ENCODE data around the gene POLR1E. TPM values are rescaled to one million over a fixed set of nuclear protein-coding genes. Genes with fewer than 3 reads are reported as not detected.
A peak's percentile ranks its signal among the peaks of the same experiment; 100 is the strongest.
"Not testable (repeated sequence)": the region's sequence is repeated elsewhere in the genome, so short reads cannot be mapped to it uniquely, and the experiment has no call there.

POLR1E gene
- total RNA-seq, 2 donors from 2014 or later = 16.9 to 18.5 TPM

DNA sequence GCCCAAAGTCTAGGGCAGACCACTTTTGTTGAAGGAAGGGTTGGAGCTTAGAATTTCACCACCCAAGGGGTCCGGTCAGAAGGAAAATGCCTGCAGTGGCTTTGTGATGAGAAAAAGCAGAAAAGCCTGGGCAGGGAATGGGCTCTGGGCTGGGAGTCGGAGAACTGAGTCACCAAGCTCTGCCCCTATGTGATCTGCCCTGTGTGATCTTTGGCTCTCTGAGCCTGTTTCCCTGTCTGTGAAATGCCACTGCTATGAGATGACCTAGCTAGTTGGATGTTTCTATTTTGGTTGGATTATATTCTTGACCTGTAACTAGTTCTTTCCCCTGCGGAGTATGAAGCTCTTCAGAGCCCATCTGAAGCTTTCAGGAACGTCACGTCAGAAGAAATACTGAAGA lies 9.8 kb downstream of the POLR1E start:
- intact Hi-C loops (cut with DNase I) = loop anchor here in 1 of 2 donors (10.0 kb wide), 1 partner anchor 279 kb away; no protein-coding TSS in a partner anchor

DNA sequence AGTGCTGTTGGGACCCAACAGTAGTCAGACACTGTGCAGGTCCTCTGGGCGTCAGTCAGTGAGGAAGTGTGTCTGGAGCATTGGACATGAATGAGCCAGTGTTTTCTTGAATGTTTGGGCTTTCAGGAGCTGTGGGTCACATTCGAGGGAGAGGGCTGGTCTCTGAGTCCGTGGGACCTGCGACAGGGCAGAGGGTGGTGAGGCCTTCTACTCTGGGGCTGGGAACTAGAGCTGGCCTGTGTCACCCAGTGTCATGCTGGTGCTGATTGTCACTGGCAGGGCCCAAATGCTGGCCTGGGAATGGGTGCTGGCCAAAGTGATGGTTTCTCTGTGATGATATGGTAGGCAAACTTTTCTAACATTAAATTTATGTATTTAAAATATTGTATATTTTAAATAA lies 10.3 kb downstream of the POLR1E start:
- DNase-seq (ENCODE audit: low spot score) = no peak
- intact Hi-C loops (cut with DNase I) = loop anchor here in 1 of 2 donors (10.0 kb wide), 1 partner anchor 279 kb away; no protein-coding TSS in a partner anchor

More for the DNA sequence above, 9.8 kb downstream of the POLR1E start:
- DNase-seq (ENCODE audit: low spot score) = no peak

DNA sequence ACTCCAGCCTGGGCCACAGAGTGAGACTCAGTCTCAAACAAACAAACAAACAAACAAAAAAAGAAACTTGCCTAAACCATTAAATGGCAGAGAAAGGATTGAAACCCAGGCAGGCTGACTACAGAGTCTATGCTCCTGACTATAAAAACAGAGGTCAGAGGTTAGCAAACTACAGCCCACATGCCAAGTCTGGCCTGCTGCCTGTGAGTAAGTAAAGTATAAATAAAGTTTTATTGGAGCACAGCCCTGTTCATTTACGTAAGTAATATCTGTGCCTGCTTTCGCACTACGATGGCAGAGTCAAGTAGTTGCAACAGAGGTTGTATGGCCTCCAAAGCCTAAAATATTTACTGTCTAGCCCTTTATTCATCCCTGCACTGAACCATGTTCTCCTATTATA lies 11.6 kb downstream of the POLR1E start:
- no peak for DNase-seq (ENCODE audit: low spot score)
- intact Hi-C loops (cut with DNase I) = loop anchor here in 1 of 2 donors (10.0 kb wide), 1 partner anchor 277 kb away; no protein-coding TSS in a partner anchor

DNA sequence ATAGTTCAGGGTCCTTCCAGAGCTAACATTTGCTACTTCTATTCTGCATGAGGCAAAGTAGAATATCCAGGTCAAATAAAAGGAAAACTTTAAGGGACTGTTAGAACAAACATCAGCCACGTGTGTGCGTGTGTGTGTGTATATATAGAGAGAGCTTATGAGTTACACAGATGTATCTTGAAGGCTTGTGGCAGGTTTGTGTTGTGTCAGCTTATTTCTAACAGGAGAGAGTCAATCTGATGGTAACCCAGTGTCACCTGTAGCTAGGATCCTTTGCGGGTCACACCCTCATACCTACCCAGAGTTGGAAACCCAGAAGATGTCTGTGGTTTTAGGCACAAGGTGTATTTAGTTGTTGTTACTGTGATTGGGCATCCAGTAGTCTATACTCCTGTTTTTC lies 12.7 kb downstream of the POLR1E start:
- intact Hi-C loops (cut with DNase I) = loop anchor here in 1 of 2 donors (10.0 kb wide), 1 partner anchor 276 kb away; no protein-coding TSS in a partner anchor
- DNase-seq (ENCODE audit: low spot score) = no peak

DNA sequence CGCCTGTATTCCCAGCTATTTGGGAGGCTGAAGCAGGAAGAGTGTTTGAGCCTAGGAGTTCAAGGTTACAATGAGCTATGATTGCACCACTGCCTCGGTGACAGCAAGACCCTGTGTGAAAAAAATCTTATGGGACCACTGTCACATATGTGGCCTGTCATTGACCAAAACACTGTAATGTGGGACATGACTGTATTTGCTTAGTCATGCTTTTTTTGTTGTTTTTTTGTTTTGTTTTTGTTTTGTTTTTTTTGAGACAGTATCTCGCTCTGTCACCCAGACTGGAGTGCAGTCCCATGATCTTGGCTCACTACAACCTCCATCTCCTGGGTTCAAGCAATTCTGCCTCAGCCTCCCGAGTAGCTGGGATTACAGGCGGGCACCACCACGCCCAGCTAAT lies 13.5 kb downstream of the POLR1E start:
- intact Hi-C loops (cut with DNase I) = loop anchor here in 1 of 2 donors (10.0 kb wide), 1 partner anchor 276 kb away; no protein-coding TSS in a partner anchor
- no peak for DNase-seq (ENCODE audit: low spot score)

DNA sequence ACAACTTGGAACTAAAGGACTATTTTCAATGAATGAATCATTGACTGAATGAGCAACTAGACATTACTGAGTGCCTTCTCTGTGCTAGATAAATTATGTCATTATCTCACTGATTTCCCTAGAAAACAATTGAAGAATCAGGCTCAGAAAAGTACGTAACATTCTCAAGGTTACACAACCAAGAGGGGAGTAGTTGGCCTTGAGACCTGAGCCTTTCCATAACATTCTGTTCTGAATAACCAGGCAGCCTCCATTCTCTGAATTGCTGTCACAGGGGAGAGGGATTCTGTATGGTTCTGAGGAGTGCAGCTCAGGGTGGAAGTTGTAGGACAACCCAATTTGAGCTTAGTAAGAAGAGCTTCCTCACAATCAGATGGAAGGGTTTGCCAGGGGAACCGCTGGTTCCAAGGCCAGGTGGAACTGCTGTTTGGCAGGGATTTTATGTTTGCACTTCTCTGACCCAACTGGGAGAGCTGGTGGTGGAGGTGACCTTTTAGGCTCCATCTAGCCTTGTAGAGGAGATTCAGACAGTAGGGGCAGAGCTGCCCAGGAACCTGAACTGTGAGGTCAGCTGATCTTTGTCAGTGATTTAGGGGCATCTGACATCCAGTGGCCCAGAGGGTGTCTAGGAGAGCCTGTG lies 16.3 kb downstream of the POLR1E start:
- peak; percentile 43 for DNase-seq (ENCODE audit: low spot score)
- intact Hi-C loops (cut with DNase I) = no loop called here

DNA sequence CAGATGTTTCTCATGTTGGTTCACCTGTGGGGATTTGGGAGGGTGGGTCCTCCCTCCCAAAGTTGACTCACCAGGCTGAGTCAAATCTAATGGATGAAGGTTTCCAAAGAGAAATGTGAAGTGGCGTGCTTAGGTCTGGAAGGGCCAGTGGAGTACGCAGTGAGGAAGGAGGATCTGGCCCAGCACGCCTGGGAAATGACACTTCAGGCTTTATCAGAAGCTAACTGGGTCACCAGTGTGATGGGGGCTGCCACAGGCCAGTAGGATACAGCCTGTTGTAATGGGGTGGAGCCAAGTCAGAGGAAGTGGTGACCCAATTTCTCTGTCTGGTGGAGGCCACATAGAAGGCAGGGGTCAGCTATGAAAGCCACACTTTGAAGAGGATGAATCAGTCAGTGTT lies 18.0 kb downstream of the POLR1E start:
- intact Hi-C loops (cut with DNase I) = no loop called here
- DNase-seq (ENCODE audit: low spot score) = peak; percentile 59

DNA sequence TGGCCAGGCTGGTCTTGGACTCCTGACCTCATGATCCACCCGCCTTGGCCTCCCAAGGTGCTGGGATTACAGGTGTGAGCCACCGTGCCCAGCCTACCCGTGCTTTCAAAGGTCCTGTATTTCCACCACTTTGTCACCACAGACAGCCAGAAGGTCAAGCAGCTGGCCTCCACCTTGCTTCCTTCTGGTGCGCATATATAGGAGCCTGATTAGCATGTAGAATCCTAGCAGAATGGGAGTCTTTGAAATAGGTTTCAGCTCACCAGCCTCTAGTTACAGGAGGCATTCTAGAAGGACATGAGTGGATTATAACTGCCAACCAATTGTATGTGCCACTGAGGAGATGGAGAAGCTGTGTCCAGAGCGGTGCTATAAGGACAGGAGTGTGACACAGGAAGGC lies 18.9 kb downstream of the POLR1E start:
- DNase-seq (ENCODE audit: low spot score) = peak; percentile 14
- intact Hi-C loops (cut with DNase I) = no loop called here

DNA sequence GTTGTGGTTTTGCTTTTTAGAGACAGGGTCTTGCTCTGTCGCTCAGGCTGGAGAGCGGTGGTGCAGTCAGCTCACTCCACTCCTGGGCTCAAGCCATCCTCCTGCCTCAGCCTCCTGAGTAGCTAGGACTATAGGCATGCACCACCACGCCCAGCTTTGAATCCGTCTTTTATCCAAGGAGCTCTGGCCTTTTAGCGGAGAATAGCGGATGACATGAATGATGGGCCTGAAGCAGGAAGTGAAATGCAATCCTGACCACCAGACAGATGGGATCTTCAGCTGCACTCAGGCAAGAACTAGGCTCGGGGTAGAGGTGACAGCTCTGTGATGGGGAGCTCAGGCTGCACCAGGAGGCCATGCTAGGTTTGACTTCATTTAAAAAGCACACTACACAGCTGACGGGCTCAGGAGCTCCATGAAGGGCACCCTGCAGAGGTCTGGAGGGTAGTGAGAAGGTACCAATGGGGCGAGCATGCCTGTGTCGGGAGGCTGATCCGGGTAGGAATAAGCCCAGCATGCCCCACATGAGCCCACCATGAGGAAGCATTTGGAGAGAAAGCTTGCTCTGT lies 21.9 kb downstream of the POLR1E start:
- DNase-seq (ENCODE audit: low spot score) = peak; percentile 64
- intact Hi-C loops (cut with DNase I) = no loop called here

DNA sequence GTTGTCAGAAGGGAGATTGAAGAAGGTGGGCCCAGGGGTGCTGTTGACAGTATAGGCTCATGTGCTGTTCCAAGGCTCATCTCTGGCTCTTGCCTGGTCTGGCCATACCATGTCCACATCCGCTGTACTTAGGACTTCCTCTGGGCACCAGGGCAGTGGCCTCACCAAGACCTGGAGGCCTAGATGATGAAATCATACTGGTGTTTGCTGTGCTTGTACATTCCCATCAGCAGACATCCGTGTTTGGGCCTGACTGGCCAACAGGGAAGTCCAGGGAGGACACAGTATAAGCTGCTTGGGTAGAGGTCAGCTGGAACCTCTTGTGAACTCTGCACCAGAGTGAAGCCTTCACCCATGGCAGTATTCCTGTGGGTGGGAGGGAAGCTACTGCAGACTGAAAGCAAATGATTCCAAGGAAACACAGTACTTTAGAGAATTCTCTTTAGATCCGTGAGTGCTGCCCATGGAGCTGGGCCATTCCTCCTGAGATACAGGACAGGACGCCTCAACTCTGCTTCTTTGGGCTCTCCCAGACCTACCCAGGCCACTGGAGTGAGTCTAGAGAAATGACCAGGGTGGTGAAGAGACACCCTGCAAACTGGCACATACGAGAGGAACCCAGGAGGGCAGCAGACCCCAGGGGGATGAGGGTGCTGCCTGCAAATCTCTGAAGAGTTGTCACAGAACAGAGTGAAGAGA lies 22.5 kb downstream of the POLR1E start:
- intact Hi-C loops (cut with DNase I) = no loop called here
- peak; percentile 56 for DNase-seq (ENCODE audit: low spot score)

DNA sequence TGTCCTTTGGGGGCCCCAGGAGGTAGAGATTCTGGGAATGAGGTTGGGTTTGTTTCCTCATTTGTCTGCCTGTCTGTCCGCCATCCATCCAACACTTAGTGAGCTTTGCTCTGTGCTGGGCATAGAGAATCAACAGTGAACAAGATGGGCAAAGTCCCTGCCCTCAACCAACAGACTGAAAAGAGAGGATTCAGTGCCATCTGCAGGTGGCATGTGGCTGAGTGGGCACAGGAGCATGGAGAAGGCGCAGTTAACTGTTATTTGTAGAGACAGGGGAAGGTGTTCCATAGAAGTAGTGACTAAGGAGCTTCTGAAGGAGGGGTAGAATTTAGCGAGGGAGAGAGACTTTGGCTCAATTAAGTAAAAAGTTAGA lies 23.1 kb downstream of the POLR1E start:
- DNase-seq (ENCODE audit: low spot score) = peak; percentile 25
- intact Hi-C loops (cut with DNase I) = no loop called here

DNA sequence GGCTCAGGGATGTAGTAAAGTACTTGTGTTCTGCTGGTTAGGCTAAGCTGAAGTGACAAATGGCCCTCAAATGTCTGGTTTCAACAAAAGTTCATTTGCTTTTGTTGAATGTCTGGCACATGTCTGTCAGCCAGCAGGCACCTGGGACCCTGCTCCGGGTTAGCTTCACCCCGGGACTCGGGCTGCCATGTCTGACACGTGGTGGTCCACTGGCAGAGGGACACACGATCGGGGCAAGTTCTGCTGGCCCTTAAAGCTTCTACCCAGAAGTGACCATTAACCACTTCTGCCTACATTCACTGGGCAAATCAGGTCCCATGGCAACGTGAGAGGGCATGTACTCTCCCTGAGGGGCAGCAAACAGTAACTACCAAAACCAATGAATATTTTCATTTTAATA lies 23.8 kb downstream of the POLR1E start:
- intact Hi-C loops (cut with DNase I) = no loop called here
- peak; percentile 43 for DNase-seq (ENCODE audit: low spot score)

DNA sequence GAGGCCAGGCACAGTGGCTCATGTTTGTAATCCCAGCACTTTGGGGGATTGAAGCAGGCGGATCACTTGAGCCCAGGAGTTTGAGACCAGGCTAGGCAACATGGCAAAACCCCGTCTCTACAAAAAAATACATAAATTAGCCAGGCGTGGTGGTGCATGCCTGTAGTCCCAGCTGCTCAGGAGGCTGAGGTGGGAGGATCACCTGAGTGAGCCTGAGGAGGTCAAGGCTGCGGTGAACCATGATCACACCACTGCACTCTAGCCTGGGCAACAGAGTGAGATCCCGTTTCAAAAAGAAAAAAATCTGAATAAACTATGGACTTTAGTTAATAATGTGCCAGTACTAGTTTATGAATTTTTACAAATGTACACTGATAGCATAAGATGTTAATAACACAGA lies 24.3 kb downstream of the POLR1E start:
- intact Hi-C loops (cut with DNase I); DNase-seq (ENCODE audit: low spot score): not testable (repeated sequence)

DNA sequence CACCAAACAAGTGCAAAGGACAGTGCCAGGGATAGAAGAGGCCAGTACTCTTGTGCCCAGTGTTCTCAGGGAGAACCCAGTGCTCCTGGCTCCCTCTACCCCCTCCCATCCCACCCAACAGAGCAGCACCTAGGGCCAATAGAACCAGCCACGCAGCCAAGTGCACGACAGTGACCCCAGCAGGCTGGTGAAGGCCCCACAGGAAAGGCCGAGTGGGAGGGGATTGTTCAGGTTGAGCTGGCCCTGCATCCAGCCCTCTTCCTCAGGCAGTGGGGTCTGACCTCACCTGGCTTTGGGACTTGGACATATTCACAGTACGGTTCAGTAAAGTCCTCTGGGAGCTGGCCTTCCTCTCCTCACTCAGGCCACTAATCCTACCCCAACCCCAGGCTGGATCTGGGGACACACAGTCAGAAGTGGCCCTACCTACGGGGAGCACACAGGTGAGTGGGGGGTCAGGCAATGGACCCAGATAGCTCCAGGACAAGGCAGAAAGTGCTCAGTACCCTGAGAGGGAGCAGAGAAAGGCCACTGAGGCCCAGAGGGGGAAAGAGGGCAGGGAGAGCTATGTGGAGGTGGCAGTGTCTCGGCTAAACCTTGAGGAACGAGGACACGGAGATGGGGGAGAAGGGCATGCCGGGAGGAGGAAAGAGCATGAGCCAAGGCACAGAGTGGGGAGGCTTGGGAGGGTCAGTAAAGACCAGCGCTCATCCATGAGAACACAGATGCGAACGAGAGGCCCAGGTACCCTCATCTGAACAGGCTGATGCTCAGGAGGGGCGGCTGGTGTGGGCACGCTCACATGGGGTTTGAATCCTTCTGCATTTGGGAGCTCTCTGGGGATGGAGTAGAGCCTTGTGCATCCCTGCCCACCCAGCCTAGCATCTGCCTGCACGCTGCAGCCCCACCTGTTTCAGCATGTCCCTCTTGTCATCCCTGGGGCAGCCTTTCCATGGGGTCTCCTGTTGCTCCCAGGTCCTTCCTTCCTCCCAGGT lies 25.6 kb downstream of the POLR1E start:
- peak; percentile 58 for DNase-seq (ENCODE audit: low spot score)
- intact Hi-C loops (cut with DNase I) = no loop called here

DNA sequence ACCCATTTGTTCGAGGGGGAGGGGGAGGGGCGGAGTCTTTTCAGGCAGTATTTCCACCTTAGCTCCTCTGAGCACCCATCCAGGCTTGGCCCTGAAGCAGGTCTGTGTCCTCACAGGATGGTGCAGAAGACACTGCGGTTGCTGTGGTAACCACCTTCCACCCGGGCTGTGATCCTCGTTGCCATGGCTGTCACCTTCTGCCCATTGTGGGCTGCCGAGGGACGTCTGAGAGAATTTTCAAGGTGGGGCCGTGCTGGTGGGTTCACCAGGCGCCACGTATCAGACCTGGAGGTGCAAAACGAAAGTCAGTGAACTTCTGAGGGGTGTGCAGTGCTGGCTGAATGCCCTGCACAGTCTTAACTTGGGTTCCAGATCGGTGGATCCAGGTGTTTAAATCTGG lies 26.7 kb downstream of the POLR1E start:
- intact Hi-C loops (cut with DNase I) = no loop called here
- DNase-seq (ENCODE audit: low spot score) = peak; percentile 41

DNA sequence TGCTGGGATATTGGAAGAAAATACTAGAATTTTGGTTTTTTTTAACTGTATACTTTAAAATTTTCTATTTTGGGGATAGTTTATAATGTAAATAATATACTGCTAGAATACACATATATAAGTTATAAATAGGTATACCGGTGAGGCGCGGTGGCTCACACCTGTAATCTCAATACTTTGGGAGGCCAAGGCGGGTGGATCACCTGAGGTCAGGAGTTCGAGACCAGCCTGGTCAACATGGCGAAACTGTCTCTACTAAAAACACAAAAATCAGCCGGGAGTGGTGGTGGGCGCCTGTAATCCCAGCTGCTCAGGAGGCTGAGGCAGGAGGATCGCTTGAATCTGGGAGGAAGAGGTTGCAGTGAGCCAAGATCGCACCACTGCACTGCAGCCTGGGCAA lies 28.7 kb downstream of the POLR1E start:
- peak; percentile 50 for DNase-seq (ENCODE audit: low spot score)
- intact Hi-C loops (cut with DNase I) = not testable (repeated sequence)

DNA sequence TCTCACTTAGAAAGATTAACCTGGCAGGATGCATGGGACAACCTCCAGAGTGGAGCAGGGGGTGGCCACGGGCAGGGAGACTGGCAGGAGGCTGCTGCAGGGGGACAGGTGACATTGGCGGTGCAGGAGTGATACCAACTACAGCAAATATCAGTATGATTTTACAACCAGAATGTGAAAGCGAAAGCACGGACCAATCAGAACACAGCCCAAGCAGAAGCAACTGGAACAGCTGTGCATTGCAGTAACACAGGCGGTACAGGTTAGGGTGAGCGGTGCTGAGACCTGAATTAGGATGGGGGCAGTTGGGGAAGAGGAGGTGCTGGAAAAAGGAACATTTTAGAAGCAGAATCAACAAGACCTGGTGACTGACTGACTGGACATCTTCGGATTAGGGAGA lies 29.3 kb downstream of the POLR1E start:
- peak; percentile 14 for DNase-seq (ENCODE audit: low spot score)
- intact Hi-C loops (cut with DNase I) = no loop called here

DNA sequence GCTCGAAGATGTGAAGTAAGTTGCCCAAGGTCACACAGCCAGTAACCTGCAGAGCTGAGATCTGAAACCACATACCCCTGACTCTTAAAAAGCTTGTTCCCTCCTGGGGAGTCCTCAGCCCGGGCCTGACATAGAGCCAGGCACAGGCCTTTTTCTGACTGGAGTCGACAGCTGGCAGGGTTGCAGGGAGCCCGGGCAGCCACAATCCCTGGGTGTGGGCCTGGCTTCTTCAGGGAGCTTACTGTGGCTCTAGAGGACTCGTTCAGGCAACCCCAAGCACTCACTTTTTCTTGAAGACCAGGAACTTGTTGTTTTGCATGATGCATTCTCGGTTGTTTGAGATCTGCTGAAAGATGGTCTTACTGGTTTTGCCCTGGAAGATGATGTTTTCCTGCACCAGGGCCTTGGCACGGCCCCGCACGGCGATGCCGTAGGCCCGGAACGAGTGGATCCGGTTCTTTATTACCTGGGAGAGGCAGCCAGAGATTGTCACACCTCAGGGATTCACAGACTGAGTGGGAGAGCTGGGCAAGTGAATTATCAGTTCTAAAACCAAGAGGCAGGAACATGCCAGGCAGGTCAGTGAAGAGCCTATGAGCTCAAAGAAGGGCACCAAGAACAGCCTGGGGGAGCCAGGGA lies 30.0 kb downstream of the POLR1E start:
- intact Hi-C loops (cut with DNase I) = no loop called here
- DNase-seq (ENCODE audit: low spot score) = peak; percentile 55

DNA sequence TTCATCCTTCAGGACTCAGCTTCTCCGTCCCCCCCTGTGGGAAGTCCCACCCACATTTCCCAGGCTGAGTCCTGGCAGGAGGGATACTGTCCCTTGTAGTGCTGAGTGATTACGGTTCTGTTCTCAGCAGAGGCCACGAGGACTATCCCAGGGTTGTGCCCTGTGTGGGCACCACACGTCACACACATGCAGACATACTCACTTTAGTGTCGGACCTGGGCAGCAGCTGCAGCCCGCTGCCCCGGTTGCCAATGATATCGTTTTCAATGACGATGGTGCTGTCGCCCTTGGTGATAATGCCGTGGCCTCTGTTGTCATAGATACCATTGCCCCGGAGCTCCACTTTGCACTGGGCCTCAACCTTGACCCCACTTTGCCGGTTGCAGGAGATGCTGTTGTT lies 32.2 kb downstream of the POLR1E start:
- DNase-seq (ENCODE audit: low spot score) = no peak
- intact Hi-C loops (cut with DNase I) = no loop called here
